Ishikawa (cell line): ENCODE measurements around the gene LAMC3.

Experiments used
- CEBPB ChIP-seq: IDR thresholded peaks from 2 replicates; pipeline ENCODE4 v1.6.1; 2012
- CREB1 ChIP-seq: IDR thresholded peaks from 2 replicates; pipeline ENCODE4 v1.6.1; 2012; ENCODE audit warnings: low read depth
- EGR1 ChIP-seq: IDR thresholded peaks from 2 replicates; pipeline ENCODE4 v1.6.1; 2012
- EP300 ChIP-seq: IDR thresholded peaks from 2 replicates; pipeline ENCODE4 v1.6.1; 2012; ENCODE audit warnings: borderline replicate concordance
- FOXM1 ChIP-seq: IDR thresholded peaks from 2 replicates; pipeline ENCODE4 v1.6.1; 2012; ENCODE audit warnings: low read depth, borderline replicate concordance
- NFIC ChIP-seq: IDR thresholded peaks from 2 replicates; pipeline ENCODE4 v1.6.1; 2012
- RAD21 ChIP-seq: IDR thresholded peaks from 2 replicates; pipeline ENCODE4 v1.6.1; 2012; ENCODE audit warnings: low read depth
- TAF1 ChIP-seq: IDR thresholded peaks from 2 replicates; pipeline ENCODE4 v1.6.1; 2012; ENCODE audit warnings: low read depth, mild to moderate bottlenecking
- TCF12 ChIP-seq: IDR thresholded peaks from 2 replicates; pipeline ENCODE4 v1.6.1; 2012; ENCODE audit warnings: low read depth
- TEAD4 ChIP-seq: IDR thresholded peaks from 2 replicates; pipeline ENCODE4 v1.6.1; 2012
- YY1 ChIP-seq: IDR thresholded peaks from 2 replicates; pipeline ENCODE4 v1.6.1; 2012; ENCODE audit warnings: low read depth
- ZBTB7A ChIP-seq: IDR thresholded peaks from 2 replicates; pipeline ENCODE4 v1.6.1; 2012; ENCODE audit warnings: low read depth
- TF ChIP-seq, protein P1 (sequence below): IDR thresholded peaks from 2 replicates; pipeline ENCODE4 v1.6.1; 2012
- TF ChIP-seq, protein P2 (sequence below): IDR thresholded peaks from 2 replicates; pipeline ENCODE4 v1.6.1; 2012; ENCODE audit warnings: low read depth, mild to moderate bottlenecking
- TF ChIP-seq, protein P3 (sequence below): IDR thresholded peaks from 2 replicates; pipeline ENCODE4 v1.6.1; 2012

Gene LAMC3

DNA sequence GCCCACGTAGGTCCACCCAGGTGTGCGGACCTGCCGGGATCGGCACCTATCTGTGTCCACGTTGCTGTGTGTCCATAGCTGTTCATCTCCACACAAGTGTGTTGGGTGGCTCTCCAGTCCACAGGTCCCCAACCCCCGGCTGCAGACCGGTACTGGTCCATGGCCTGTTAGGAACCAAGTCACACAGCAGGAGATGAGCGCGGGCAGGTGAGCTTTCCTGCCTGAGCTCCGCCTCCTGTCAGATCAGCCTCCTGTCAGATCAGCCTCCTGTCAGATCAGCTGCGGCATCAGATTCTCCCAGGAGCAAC, 18.9 kb downstream of the LAMC3 start:
- TF ChIP-seq EP300 (no peak), CREB1 (no peak), EGR1 (no peak), NFIC (no peak), FOXM1 (no peak), TCF12 (no peak), TEAD4 (no peak), ZBTB7A (no peak), YY1 (no peak), CEBPB (no peak)
- TF ChIP-seq, protein P1, sequence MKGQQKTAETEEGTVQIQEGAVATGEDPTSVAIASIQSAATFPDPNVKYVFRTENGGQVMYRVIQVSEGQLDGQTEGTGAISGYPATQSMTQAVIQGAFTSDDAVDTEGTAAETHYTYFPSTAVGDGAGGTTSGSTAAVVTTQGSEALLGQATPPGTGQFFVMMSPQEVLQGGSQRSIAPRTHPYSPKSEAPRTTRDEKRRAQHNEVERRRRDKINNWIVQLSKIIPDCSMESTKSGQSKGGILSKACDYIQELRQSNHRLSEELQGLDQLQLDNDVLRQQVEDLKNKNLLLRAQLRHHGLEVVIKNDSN, result no peak
- TF ChIP-seq, protein P2, sequence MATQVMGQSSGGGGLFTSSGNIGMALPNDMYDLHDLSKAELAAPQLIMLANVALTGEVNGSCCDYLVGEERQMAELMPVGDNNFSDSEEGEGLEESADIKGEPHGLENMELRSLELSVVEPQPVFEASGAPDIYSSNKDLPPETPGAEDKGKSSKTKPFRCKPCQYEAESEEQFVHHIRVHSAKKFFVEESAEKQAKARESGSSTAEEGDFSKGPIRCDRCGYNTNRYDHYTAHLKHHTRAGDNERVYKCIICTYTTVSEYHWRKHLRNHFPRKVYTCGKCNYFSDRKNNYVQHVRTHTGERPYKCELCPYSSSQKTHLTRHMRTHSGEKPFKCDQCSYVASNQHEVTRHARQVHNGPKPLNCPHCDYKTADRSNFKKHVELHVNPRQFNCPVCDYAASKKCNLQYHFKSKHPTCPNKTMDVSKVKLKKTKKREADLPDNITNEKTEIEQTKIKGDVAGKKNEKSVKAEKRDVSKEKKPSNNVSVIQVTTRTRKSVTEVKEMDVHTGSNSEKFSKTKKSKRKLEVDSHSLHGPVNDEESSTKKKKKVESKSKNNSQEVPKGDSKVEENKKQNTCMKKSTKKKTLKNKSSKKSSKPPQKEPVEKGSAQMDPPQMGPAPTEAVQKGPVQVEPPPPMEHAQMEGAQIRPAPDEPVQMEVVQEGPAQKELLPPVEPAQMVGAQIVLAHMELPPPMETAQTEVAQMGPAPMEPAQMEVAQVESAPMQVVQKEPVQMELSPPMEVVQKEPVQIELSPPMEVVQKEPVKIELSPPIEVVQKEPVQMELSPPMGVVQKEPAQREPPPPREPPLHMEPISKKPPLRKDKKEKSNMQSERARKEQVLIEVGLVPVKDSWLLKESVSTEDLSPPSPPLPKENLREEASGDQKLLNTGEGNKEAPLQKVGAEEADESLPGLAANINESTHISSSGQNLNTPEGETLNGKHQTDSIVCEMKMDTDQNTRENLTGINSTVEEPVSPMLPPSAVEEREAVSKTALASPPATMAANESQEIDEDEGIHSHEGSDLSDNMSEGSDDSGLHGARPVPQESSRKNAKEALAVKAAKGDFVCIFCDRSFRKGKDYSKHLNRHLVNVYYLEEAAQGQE, result no peak

- TF ChIP-seq CEBPB, result no peak
- TF ChIP-seq ZBTB7A, result no peak
- no peak for TF ChIP-seq FOXM1
- TF ChIP-seq, protein P1, result no peak
- TF ChIP-seq TCF12, result no peak
- no peak for TF ChIP-seq TEAD4
- TF ChIP-seq, protein P3, sequence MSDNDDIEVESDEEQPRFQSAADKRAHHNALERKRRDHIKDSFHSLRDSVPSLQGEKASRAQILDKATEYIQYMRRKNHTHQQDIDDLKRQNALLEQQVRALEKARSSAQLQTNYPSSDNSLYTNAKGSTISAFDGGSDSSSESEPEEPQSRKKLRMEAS, result no peak
- TF ChIP-seq, protein P2, result no peak
- no peak for TF ChIP-seq TAF1
- no peak for TF ChIP-seq RAD21
- no peak for TF ChIP-seq EP300
- TF ChIP-seq EGR1, result no peak
- no peak for TF ChIP-seq CREB1
- TF ChIP-seq NFIC, result no peak
- TF ChIP-seq YY1, result no peak
Observed at GRCh38 chr9:131028221-131028884, 19.4 kb downstream of the LAMC3 start.

DNA sequence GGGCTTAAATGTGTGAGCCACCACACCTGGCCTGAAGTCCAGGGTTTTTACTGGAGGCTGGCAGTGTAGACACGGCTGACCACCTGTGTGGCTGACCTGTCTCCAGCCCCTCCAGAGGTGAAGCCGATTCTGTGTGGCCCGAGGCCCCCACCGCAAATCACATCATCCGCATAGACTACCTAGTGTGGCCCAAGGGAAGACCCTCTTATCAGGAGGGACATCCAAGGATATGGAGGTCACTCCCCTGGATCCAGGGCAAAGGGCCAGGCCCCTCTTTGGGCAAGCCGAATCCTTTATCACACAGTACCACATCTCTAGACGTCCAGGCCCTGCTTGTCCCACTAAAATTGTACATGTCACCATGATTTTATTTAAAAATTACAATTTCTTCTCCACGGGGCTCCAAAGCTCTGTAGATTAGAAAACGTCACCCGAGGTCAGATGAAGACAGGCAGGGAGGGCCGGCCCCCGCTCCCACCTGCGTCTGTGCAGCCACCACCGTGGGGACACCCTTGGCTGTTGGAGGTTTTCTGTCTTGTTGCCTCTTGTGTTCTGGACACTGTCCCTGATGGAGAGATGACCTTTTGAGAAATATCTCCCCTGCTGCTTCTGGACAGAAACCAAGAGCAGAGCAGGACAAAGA, 20.1 kb downstream of the LAMC3 start:
- TF ChIP-seq RAD21, result no peak
- TF ChIP-seq, protein P1, result no peak
- TF ChIP-seq FOXM1, result no peak
- no peak for TF ChIP-seq EP300
- TF ChIP-seq ZBTB7A, result no peak
- no peak for TF ChIP-seq NFIC
- TF ChIP-seq, protein P3, result no peak
- TF ChIP-seq, protein P2, result no peak
- TF ChIP-seq YY1, result no peak

- TF ChIP-seq YY1, result no peak
- TF ChIP-seq, protein P2, result no peak
- TF ChIP-seq, protein P1, result no peak
Observed at GRCh38 chr9:131029574-131029952, 20.6 kb downstream of the LAMC3 start.
